Ascending aorta (tissue), 2 donors: ENCODE results near the gene MTHFS. TPM values are rescaled to one million over a fixed set of nuclear protein-coding genes. Genes with fewer than 3 reads are reported as not detected.
"Not testable (repeated sequence)": the region's sequence is repeated elsewhere in the genome, so short reads cannot be mapped to it uniquely, and the experiment has no call there.

Experiments used
- DNase-seq, 2 donors: peaks; one replicate each; pipeline ENCODE4 v3.0.0-alpha.2; 2019; ENCODE audit warnings: low spot score in 2 of 2
- H3K27ac ChIP-seq, 2 donors: fragments of 200-600 bp; sonication (generic); one replicate each; pipeline ENCODE4 v1.5.1; 2016 to 2017; ENCODE audit warnings: mild to moderate bottlenecking in 1 of 2
- H3K27me3 ChIP-seq: fragments of 200-600 bp; sonication (generic); one replicate; pipeline ENCODE4 v1.5.1; 2017
- H3K36me3 ChIP-seq, 2 donors: fragments of 200-600 bp; sonication (generic); one replicate each; pipeline ENCODE4 v1.5.1; 2016
- H3K4me1 ChIP-seq, 2 donors: fragments of 200-600 bp; sonication (generic); one replicate each; pipeline ENCODE4 v1.5.1; 2016 to 2017; ENCODE audit warnings: mild to moderate bottlenecking in 1 of 2
- H3K4me3 ChIP-seq, 2 donors: fragments of 200-600 bp; sonication (generic); one replicate each; pipeline ENCODE4 v1.5.1; 2016 to 2017; ENCODE audit warnings: mild to moderate bottlenecking in 1 of 2
- H3K9me3 ChIP-seq, 2 donors: fragments of 200-600 bp; sonication (generic); one replicate each; pipeline ENCODE4 v1.5.1; 2016
- intact Hi-C: fragments of 100-400 bp; cut with DNase I; formaldehyde crosslinking; loops from one replicate; pipeline ENCODE4 v1.15.1; 2023
- total RNA-seq: library from RNA; depleted of rRNA; stranded (reverse); fragments of >200 nt; gene quantifications from one replicate; pipeline ENCODE4 v1.1.0, GENCODE V29; 2016
- TF ChIP-seq, protein P1 (sequence below), 3 experiments: fragments of 200-600 bp in 2 of 3; fragments of 450-650 bp in 1 of 3; sonication (generic) in 2 of 3; IDR thresholded peaks; one replicate each; pipeline ENCODE4 v1.5.1; 2016 to 2019; ENCODE audit warnings: antibody characterized with exemption in 3 of 3, mild to moderate bottlenecking in 1 of 3, moderate library complexity in 1 of 3

The MTHFS gene
- total RNA-seq, 1 donor from 2014 or later: 0.75 TPM

DNA sequence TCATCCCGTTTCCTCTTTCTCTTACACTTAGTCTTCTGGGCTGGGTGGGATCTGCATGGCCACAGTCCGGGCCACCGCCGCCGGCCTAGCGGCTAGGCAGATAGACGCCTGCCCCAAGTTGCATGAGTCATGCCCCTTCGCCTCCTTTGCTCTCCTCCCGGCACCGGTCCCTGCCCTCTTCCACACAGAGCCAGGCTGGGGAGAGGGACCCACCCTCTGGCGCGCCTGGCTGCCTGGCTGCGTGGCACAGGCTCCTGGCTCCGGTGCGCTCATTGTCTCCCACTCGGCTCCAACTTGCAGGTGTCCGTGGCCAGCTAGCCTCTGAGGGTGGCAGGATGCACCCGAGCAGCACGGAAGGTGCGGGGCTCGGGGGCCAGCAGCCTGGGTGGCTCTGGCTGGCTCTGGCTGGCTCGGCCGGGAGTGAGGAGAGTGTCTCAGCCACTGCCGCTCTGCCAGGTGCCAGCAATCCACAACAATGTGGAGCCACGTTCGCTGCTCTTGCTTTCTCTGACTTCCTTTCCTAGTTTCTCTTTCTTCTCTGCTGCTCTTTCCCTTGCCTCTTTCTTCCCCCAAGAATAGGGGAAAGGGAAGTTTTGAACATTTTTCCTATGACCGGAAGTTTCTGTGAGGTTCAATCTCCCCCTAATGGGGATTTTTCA lies 22.4 kb upstream of the MTHFS start:
- peaks cover 60 to 76% of the 10 kb centered on the region in 2 donors for H3K9me3 ChIP-seq
- no peak for DNase-seq

DNA sequence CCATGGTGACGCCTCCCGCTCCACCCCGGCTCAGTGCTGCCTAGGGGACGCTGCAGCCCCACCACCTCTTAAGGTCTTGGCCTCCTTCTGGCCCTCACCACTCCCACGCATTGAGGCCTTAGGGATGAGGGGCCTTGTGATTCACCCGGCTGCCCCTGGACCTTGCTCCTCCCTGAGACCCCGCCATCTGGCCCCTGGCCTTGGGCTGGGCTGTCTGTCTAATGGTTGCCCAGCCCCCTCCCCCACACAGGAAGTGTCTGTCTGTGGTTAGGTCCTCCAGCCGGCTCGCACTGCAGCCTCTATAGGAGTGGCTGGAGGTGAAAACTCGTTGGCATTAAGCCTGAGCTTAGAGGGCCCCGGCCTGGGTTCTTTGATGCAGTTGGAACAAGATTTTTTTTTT lies 21.5 kb upstream of the MTHFS start:
- H3K4me1 ChIP-seq: no peaks in the 10 kb centered on the region
- no peak overlapping the region for H3K27ac ChIP-seq
- H3K4me3 ChIP-seq: no peak overlapping the region
- H3K36me3 ChIP-seq: peaks cover 6 to 23% of the 10 kb centered on the region in 2 donors
- peaks cover 60 to 83% of the 10 kb centered on the region in 2 donors for H3K9me3 ChIP-seq
- intact Hi-C loops: no loop called here
- H3K27me3 ChIP-seq: no peaks in the 10 kb centered on the region
- TF ChIP-seq, protein P1, sequence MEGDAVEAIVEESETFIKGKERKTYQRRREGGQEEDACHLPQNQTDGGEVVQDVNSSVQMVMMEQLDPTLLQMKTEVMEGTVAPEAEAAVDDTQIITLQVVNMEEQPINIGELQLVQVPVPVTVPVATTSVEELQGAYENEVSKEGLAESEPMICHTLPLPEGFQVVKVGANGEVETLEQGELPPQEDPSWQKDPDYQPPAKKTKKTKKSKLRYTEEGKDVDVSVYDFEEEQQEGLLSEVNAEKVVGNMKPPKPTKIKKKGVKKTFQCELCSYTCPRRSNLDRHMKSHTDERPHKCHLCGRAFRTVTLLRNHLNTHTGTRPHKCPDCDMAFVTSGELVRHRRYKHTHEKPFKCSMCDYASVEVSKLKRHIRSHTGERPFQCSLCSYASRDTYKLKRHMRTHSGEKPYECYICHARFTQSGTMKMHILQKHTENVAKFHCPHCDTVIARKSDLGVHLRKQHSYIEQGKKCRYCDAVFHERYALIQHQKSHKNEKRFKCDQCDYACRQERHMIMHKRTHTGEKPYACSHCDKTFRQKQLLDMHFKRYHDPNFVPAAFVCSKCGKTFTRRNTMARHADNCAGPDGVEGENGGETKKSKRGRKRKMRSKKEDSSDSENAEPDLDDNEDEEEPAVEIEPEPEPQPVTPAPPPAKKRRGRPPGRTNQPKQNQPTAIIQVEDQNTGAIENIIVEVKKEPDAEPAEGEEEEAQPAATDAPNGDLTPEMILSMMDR (IDR thresholded peaks at IDR 0.05): no peak
- DNase-seq: no peak

More for the DNA sequence above, 22.4 kb upstream of the MTHFS start:
- Histone ChIP-seq H3K27ac (no peak overlapping the region), H3K4me1 (peaks cover under 1 to 4% of the 10 kb centered on the region in 2 donors), H3K36me3 (peaks cover 6 to 23% of the 10 kb centered on the region in 2 donors), H3K27me3 (no peaks in the 10 kb centered on the region), H3K4me3 (no peak overlapping the region)
- TF ChIP-seq, protein P1 (IDR thresholded peaks at IDR 0.05): no peak
- intact Hi-C loops: no loop called here

DNA sequence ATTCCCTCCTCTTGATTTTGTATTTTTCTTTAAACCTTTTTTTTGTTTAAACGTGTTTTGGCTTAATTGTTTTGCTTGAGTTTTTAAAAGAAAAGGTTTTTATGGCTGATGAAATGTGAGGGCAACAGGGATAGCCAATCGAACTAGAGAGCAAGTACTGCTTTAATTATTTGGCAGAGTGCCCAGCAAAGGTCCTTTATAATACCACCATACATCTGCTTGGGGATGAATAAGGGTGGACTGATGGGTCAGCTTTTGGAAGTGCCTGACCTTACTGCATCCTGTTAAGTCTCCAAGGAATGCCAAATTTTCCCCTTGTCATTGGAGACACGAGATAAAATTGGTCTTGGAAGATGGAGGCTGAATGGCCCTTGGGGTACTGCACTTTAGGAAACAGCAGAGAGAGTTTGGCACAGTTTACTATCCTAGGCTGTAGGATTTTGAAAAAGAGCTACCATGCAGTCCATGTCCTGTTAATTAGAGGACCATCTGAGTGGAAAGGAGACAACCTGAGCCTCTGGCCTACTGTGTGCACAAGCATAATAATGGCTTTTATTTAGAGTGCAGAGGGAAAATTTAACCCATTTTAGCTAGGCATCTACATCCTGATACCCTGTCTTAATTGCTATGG lies 19.8 kb upstream of the MTHFS start:
- intact Hi-C loops: no loop called here
- Histone ChIP-seq H3K36me3 (peaks cover 6 to 22% of the 10 kb centered on the region in 2 donors), H3K27ac (no peak overlapping the region), H3K9me3 (peaks cover 60 to 79% of the 10 kb centered on the region in 2 donors), H3K4me3 (no peak overlapping the region), H3K4me1 (no peaks in the 10 kb centered on the region), H3K27me3 (no peaks in the 10 kb centered on the region)
- no peak for DNase-seq
- TF ChIP-seq, protein P1 (IDR thresholded peaks at IDR 0.05): no peak

DNA sequence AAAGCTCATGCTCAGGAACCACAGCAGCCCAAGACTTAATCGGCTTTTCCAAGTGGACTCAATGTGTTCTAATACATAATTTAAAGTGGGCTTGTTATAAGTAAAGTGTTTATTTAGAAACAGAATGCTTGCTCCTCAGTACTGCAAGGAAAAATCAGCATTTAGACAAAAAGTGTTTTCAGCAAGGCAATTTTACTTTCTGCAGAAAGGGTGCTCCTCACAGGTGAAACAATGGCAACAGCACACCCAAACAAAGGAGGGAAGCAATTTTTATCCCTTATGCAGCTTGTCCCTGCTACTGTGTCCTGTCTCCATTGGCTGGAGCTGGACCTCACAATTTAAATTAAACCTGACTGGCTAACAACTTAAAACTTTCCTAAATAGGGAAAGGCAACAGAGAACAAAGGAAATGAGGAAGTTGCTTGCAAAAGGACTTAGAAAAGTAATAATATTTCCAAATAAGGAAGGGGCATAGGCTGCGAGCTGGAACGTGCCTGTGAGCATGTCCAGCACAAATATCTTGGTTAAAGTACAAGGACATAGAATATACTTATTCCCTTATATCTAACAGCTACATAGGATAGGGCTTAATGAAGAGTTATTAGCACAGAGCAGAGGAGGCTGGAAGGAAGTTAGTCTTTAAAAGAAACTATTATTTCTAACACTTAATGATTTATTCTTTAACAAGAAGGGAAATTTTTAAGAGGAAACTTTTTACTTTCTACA lies 19.1 kb upstream of the MTHFS start:
- intact Hi-C loops, DNase-seq, H3K4me3 ChIP-seq, H3K4me1 ChIP-seq, H3K27me3 ChIP-seq, H3K27ac ChIP-seq: not testable (repeated sequence)
- H3K9me3 ChIP-seq: peaks cover 56 to 73% of the 10 kb centered on the region in 2 donors
- H3K36me3 ChIP-seq: peaks cover 4 to 15% of the 10 kb centered on the region in 2 donors

DNA sequence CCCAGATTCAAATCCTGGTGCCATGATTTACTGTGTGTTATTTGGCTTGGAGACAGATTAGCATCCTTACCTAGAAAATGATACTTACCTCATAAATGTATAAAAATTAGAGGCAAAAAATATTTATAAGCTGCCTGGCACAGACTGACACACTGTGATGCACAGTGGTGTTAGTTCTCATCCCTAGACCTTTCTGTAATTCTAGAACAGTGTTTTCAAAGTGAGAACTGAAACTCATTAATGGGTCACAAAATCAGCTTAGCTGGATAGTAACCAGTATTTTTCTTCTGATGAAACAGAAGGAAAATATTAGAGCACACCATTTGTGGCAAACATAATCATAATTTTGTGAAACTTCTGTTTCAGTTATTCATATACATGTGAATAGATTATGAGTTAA lies 17.9 kb upstream of the MTHFS start:
- Histone ChIP-seq H3K36me3 (peaks cover 0 to 9% of the 10 kb centered on the region in 2 donors), H3K4me3 (no peak overlapping the region), H3K9me3 (peaks cover 44 to 62% of the 10 kb centered on the region in 2 donors), H3K4me1 (no peaks in the 10 kb centered on the region), H3K27ac (no peak overlapping the region), H3K27me3 (no peaks in the 10 kb centered on the region)
- TF ChIP-seq, protein P1 (IDR thresholded peaks at IDR 0.05): no peak
- intact Hi-C loops: no loop called here
- no peak for DNase-seq

DNA sequence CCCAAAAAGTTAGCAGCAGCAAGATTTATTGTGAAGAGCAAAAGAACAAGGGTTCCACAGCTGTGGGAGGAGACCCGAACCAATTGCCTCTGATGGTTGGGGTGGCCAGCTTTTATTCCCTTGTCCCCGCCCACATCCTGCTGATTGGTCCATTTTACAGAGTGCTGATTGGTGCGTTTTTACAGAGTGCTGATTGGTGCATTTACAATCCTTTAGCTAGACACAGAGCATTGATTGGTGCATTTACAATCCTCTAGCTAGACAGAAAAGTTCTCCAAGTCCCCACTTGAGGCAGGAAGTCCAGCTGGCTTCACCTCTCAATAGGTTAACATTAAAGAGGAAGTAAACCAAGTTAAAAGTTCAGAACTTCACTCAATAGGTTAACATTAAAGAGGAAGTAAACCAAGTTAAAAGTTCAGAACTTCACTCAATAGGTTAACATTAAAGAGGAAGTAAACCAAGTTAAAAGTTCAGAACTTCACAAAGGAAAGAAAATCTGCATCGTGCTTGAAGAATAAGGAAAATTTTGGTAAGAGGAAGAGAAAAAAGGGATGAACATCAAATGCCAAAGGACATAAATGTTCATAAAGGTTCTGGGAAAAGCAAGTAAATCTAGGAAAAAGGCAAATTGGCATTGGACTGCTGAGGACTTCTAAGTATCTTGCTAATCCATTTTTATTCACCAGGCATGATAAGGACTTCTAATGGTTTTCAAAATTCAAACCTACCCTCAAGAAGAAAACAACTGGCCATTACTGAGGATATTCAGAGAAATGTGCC lies 12.9 kb upstream of the MTHFS start:
- H3K4me1 ChIP-seq, H3K36me3 ChIP-seq, H3K27me3 ChIP-seq, H3K27ac ChIP-seq, DNase-seq, H3K4me3 ChIP-seq, intact Hi-C loops: not testable (repeated sequence)
- H3K9me3 ChIP-seq: peaks cover 0 to 13% of the 10 kb centered on the region in 2 donors
